Measurements from ENCODE around the gene ALOX12B.
"Not testable (repeated sequence)": the region's sequence is repeated elsewhere in the genome, so short reads cannot be mapped to it uniquely, and the experiment has no call there.

The ALOX12B gene

DNA sequence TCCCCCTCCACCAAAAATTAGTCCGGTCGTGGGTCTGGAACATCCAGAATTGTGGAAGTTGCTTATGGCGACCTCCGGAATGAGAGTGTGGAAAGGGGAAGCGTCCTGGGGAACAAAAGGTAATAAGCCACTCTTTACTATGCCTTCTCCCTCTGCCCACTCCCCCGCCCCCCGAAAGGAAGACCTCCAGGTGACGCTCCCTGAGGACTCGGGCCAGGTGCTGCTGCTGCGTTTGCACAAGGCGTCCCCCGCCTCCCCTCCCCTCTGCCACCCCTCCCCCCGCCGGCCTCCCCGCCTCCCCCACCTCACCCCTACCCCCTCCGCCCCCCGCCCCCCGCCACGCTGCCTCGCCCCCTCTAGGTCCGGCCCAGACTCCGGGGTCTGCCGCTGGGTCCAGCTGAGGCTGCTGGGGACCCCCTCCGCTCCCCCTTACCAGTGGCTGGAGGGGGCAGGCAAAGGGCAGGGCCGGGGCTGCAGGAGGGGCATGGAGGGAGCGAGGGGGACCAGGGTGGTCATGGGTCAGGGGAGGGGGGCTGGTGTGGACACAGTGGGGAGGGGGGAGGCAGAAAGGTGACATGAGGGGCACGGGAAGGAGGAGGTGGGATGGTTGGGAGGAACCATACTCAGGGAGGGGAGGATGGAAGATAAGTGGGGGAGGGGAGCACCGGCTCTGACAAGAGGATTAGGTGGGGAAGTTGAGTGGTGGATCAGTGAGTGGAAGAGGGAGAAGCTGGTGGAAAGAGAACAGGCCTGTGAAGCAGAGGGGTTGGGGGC is 23.6 kb downstream of the ALOX12B start:
- TF ChIP-seq, protein P1, sequence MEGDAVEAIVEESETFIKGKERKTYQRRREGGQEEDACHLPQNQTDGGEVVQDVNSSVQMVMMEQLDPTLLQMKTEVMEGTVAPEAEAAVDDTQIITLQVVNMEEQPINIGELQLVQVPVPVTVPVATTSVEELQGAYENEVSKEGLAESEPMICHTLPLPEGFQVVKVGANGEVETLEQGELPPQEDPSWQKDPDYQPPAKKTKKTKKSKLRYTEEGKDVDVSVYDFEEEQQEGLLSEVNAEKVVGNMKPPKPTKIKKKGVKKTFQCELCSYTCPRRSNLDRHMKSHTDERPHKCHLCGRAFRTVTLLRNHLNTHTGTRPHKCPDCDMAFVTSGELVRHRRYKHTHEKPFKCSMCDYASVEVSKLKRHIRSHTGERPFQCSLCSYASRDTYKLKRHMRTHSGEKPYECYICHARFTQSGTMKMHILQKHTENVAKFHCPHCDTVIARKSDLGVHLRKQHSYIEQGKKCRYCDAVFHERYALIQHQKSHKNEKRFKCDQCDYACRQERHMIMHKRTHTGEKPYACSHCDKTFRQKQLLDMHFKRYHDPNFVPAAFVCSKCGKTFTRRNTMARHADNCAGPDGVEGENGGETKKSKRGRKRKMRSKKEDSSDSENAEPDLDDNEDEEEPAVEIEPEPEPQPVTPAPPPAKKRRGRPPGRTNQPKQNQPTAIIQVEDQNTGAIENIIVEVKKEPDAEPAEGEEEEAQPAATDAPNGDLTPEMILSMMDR (IDR thresholded peaks at IDR 0.05; ENCODE audit: borderline replicate concordance, insufficient read depth, low read depth, low read length): no peak
- H3K4me3 ChIP-seq (ENCODE audit: low read depth, low read length): no peak overlapping the region

DNA sequence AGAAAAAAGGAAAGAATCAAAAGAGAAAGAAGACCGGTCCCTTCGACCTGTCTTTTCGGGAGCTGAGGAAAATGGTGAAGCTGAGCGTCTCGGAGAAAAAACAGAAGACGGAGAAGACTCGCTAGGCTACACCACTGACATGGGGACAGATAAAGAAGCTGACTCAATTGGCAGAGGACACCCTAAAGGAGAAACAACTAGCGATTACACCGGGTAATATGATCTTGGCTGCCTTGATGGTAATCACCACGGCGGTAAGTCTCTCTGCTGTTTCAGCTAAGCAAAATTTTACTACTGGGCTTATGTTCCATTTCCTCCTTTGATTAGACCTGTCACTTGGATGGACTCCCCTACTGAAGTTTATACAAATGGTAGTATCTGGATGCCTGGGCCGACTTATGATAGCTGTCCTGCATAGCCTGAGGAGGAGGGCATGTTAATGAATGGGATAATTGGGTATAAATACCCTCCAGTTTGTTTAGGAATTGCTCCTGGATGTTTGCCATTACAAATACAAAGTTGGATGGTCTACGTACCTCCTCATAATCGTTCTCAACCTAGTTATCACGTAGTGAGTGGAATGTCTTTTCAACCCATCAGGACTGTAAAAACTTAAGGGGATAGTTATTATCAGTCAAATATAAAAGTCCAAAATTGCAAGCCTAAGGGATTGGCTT is 24.6 kb downstream of the ALOX12B start:
- H3K4me3 ChIP-seq (ENCODE audit: low read depth, low read length): no peak overlapping the region
- TF ChIP-seq, protein P1 (IDR thresholded peaks at IDR 0.05; ENCODE audit: borderline replicate concordance, insufficient read depth, low read depth, low read length): no peak

DNA sequence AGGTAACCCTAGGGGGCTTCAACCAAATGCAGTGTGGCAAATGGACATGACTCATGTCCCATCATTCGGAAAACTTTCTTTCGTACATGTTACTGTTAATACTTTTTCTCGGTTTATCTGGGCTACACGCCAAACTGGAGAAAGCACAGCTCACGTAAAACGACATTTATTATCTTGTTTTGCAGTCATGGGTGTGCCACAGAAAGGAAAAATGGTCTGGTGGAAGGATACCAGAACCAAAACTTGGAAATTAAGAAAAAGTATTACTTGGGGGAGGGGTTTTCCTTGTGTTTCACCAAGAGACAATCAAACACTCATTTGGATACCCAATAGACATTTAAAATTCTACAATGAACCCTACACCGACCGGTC is 25.1 kb downstream of the ALOX12B start:
- TF ChIP-seq, protein P1 (IDR thresholded peaks at IDR 0.05; ENCODE audit: borderline replicate concordance, insufficient read depth, low read depth, low read length): no peak
- no peak overlapping the region for H3K4me3 ChIP-seq (ENCODE audit: low read depth, low read length)

DNA sequence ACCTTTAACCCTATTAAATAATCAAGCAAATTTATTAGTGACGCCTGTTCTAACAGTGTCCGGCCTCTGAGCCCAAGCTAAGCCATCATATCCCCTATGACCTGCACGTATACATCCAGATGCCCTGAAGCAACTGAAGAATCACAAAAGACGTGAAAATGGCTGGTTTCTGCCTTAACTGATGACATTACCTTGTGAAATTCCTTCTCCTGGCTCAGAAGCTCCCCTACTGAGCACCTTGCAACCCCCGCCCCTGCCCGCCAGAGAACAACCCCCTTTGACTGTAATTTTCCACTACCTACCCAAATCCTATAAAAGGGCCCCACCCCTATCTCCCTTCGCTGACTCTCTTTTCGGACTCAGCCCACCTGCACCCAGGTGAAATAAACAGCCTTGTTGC is 25.7 kb downstream of the ALOX12B start:
- H3K4me3 ChIP-seq (ENCODE audit: low read depth, low read length): not testable (repeated sequence)

DNA sequence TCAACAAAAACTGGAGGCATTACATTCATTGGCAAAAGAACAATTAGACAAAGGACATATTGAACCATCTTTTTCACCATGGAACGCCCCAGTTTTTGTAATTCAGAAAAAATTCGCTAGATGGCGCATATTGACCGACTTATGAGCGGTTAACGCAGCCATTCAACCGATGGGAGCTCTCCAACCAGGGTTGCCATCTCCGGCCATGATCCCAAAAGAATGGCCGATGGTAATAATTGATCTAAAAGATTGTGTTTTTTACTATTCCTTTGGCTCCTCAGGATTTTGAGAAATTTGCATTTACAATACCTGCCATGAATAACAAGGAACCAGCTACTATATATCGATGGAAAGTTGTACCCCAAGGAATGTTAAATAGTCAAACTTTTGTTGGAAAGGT is 27.2 kb downstream of the ALOX12B start:
- TF ChIP-seq, protein P1 (IDR thresholded peaks at IDR 0.05; ENCODE audit: borderline replicate concordance, insufficient read depth, low read depth, low read length): peak; percentile 57
- no peak overlapping the region for H3K4me3 ChIP-seq (ENCODE audit: low read depth, low read length)

DNA sequence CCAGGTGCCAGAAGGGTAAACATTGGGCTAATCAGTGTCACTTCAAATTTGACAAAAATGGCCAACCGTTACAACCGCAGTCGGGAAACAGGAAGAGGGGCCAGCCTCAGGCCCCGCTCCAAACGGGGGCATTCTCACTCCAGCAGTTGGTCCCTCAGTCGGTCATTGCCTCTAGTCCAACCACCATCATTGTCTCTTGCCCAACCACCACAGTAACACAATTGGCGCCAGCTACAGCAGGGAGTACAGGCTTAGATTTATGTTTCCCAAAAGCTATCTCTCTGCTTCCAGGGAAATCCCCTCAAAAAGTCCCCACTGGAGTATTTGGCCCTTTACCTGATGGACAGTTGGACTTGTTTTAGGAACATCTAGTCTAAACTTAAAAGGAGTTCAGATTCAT is 28.4 kb downstream of the ALOX12B start:
- H3K4me3 ChIP-seq (ENCODE audit: low read depth, low read length): no peak overlapping the region
- TF ChIP-seq, protein P1 (IDR thresholded peaks at IDR 0.05; ENCODE audit: borderline replicate concordance, insufficient read depth, low read depth, low read length): no peak

DNA sequence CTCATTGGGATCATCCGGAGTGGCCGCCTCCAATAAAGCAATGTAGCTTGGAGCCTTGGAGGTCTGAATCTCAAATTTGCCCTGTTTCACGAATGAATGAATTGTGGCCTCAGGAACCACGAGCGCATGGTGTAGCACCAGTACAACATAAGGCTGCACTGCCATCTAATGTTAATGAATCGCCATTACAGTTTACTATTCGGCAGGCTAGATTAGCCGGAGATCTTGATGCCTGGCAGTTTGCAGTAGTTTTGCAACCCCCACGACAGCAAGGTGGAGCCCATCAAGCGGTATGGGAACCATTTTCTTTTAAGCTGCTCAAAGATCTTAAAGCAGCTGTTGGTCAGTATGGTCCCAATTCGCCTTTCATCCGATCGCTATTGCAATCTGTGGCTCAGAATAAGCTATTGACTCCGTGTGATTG is 29.8 kb downstream of the ALOX12B start:
- no peak overlapping the region for H3K4me3 ChIP-seq (ENCODE audit: low read depth, low read length)
- TF ChIP-seq, protein P1 (IDR thresholded peaks at IDR 0.05; ENCODE audit: borderline replicate concordance, insufficient read depth, low read depth, low read length): peak; percentile 63; the same call in 1 of the 2 replicates
